Mucosa of descending colon (tissue), 3 donors: ENCODE data around the gene TRIM29. TPM values are rescaled to one million over a fixed set of nuclear protein-coding genes. Genes with fewer than 3 reads are reported as not detected.

Source experiments
- ATAC-seq: fragments of 200-7000 bp; cut with Tn5 transposase; one replicate; pipeline ENCODE4 v1.9.1; 2020; ENCODE audit warnings: mild to moderate bottlenecking, moderate library complexity
- DNase-seq, 3 donors: peaks; one replicate each; pipeline ENCODE4 v3.0.0-alpha.2; 2020
- H3K36me3 ChIP-seq: fragments of 200-600 bp; one replicate; pipeline ENCODE4 v1.8.0; 2021; ENCODE audit warnings: low read depth, mild to moderate bottlenecking
- H3K4me1 ChIP-seq: fragments of 200-600 bp; one replicate; pipeline ENCODE4 v1.8.0; 2021; ENCODE audit warnings: low read depth, mild to moderate bottlenecking
- H3K4me3 ChIP-seq: fragments of 200-600 bp; one replicate; pipeline ENCODE4 v1.8.0; 2021; ENCODE audit warnings: mild to moderate bottlenecking
- H3K9me3 ChIP-seq: fragments of 200-600 bp; one replicate; pipeline ENCODE4 v1.8.0; 2021; ENCODE audit warnings: mild to moderate bottlenecking
- CTCF ChIP-seq: fragments of 200-600 bp; IDR thresholded peaks from one replicate; pipeline ENCODE4 v1.8.0; 2022; ENCODE audit warnings: antibody characterized with exemption, mild to moderate bottlenecking
- intact Hi-C, 2 donors: fragments of 100-400 bp; cut with DNase I in 1 of 2; cut with micrococcal nuclease in 1 of 2; formaldehyde crosslinking; loops; one replicate each; pipeline versions ENCODE4 v1.11.0 to v1.11.1; 2022; cut with DNase I, micrococcal nuclease
- total RNA-seq, 3 donors: library from RNA; stranded (reverse); fragmentation: NEBNext Ultra II Directional in 2 of 3; extraction: Animal tissue kit (Norgen Biotek cat#: 25700) in 2 of 3; gene quantifications; one replicate each; pipeline versions ENCODE4 v1.2.1 to v1.2.4, GENCODE V29; 2021 to 2023
- donor health status: DM: no; HTN: no; CAD: no; lungs with moderate emphysema.
- donor health status: DM: no; HTN: no; CAD: no.
- donor health status: DM: no; HTN: yes; CAD: no.

TRIM29 gene
- total RNA-seq, 3 donors from 2014 or later = 4.0 to 6.3 (median 5.4) TPM

- intact Hi-C loops = no loop called here
- ATAC-seq = no peak
- Histone ChIP-seq H3K9me3 (no peaks in the 10 kb centered on the region), H3K4me3 (no peak overlapping the region), H3K36me3 (no peaks in the 10 kb centered on the region), H3K4me1 (no peaks in the 10 kb centered on the region)
- no peak for TF ChIP-seq CTCF
- no peak for DNase-seq
Measured at GRCh38 chr11:120117991-120118390, 19.9 kb downstream of the TRIM29 start.

GRCh38 chr11:120116966-120117365 lies 20.9 kb downstream of the TRIM29 start:
- DNase-seq (no peak), ATAC-seq (no peak)
- Histone ChIP-seq H3K4me3 (no peak overlapping the region), H3K4me1 (no peaks in the 10 kb centered on the region), H3K36me3 (no peaks in the 10 kb centered on the region), H3K9me3 (no peaks in the 10 kb centered on the region)
- TF ChIP-seq CTCF = no peak
- intact Hi-C loops = no loop called here

GRCh38 chr11:120115272-120116000 lies 22.5 kb downstream of the TRIM29 start:
- Histone ChIP-seq H3K36me3 (no peaks in the 10 kb centered on the region), H3K9me3 (no peaks in the 10 kb centered on the region), H3K4me3 (no peak overlapping the region), H3K4me1 (no peaks in the 10 kb centered on the region)
- no peak for ATAC-seq
- no peak for DNase-seq
- intact Hi-C loops = no loop called here
- TF ChIP-seq CTCF = no peak

GRCh38 chr11:120112174-120112796 lies 25.6 kb downstream of the TRIM29 start:
- Histone ChIP-seq H3K4me3 (no peak overlapping the region), H3K36me3 (no peaks in the 10 kb centered on the region), H3K4me1 (no peaks in the 10 kb centered on the region), H3K9me3 (no peaks in the 10 kb centered on the region)
- no peak for TF ChIP-seq CTCF
- peak in 1 of 3 donors; percentile 28 for DNase-seq
- ATAC-seq = no peak
- intact Hi-C loops = no loop called here

- intact Hi-C loops = loop anchor here (2.0 to 10.0 kb wide), 4 partner anchors 442 to 627 kb away; no protein-coding TSS in a partner anchor
- H3K4me1 ChIP-seq = no peaks in the 10 kb centered on the region
- DNase-seq (no peak), ATAC-seq (no peak)
- no peak overlapping the region for H3K4me3 ChIP-seq
- H3K36me3 ChIP-seq = no peaks in the 10 kb centered on the region
- no peaks in the 10 kb centered on the region for H3K9me3 ChIP-seq
- TF ChIP-seq CTCF = no peak
Measured at GRCh38 chr11:120109531-120109930, 28.4 kb downstream of the TRIM29 start.
